Limb (tissue), 2 donors: ENCODE measurements around the gene LTC4S.

Source experiments
- DNase-seq, 2 donors: peaks; one replicate each; pipeline ENCODE4 v3.0.0-alpha.2; 2016; ENCODE audit errors: extremely low spot score in 2 of 2

LTC4S gene

GRCh38 chr5:179806250-179807048, 12.7 kb downstream of the LTC4S start, which contains the start of gene MGAT4B:
Gene MGAT4B (minus strand): TSS chr5:179806866. CDS start chr5:179806583, 283 bp downstream.
- peak; percentile 65 to 84 for DNase-seq

GRCh38 chr5:179812135-179812825, 18.5 kb downstream of the LTC4S start:
- DNase-seq = no peak

- no peak for DNase-seq
These were observed 19.3 kb downstream of the LTC4S start for GRCh38 chr5:179812997-179813607.

- no peak for DNase-seq
These were observed 20.3 kb downstream of the LTC4S start for GRCh38 chr5:179814090-179814489.

- DNase-seq = no peak
These were observed 21.9 kb downstream of the LTC4S start for GRCh38 chr5:179815491-179816249.

GRCh38 chr5:179816401-179816795, 22.6 kb downstream of the LTC4S start:
- DNase-seq = no peak

- DNase-seq = peak in 1 of 2 donors; percentile 48
These were observed 23.1 kb downstream of the LTC4S start for GRCh38 chr5:179816796-179817469.

GRCh38 chr5:179817470-179817840, 23.7 kb downstream of the LTC4S start:
- DNase-seq = no peak

- peak in 1 of 2 donors; percentile 39 for DNase-seq
These were observed 24.3 kb downstream of the LTC4S start for GRCh38 chr5:179817890-179818745.

GRCh38 chr5:179818746-179819295, 25.0 kb downstream of the LTC4S start:
- DNase-seq = peak; percentile 54 to 85

GRCh38 chr5:179819296-179820126, 25.7 kb downstream of the LTC4S start:
- peak in 1 of 2 donors; percentile 67 for DNase-seq

GRCh38 chr5:179820127-179820482, 26.3 kb downstream of the LTC4S start:
- peak in 1 of 2 donors; percentile 39 for DNase-seq

GRCh38 chr5:179820483-179821297, 26.9 kb downstream of the LTC4S start, which contains the start of gene SQSTM1:
Gene SQSTM1 (plus strand): TSS chr5:179820905. CDS start chr5:179820937, 32 bp downstream.
- DNase-seq = peak; percentile 72 to 92

- DNase-seq = peak; percentile 91
These were observed 27.7 kb downstream of the LTC4S start for GRCh38 chr5:179821298-179822058.

- DNase-seq = no peak
These were observed 28.3 kb downstream of the LTC4S start for GRCh38 chr5:179822059-179822432.

GRCh38 chr5:179822444-179822990, 28.7 kb downstream of the LTC4S start:
- DNase-seq = no peak
